Stimulated activated CD4-positive, alpha-beta T cell treated with anti-CD3 and anti-CD28 coated beads, Interleukin-15, amount 100 ng/mL, for 24 hours (primary cell): Measurements from ENCODE around the gene LALBA.
"Not testable (repeated sequence)": the region's sequence is repeated elsewhere in the genome, so short reads cannot be mapped to it uniquely, and the experiment has no call there.

Experiments used
- DNase-seq: peaks from one replicate; pipeline ENCODE4 v3.0.0-alpha.2; 2020

LALBA gene

DNA sequence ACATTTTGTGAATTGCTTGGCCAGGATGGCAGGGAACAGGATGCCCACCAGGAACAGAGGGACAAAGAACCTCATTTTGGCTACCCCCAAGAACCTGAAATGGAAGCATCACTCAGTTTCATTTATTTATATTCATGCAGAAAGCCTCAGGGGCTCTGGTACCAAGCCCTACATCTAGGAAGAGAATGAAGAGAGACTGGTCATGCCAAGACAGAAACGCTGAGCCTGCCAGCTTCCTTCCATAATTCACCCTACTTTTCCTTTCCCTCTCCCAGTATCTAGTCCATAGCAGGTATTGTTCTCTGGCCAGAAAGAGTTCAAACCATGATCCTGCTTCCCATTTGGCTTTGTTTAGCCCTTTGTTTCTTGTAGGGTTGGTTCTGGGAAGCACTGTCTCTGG, at the start of gene LALBA:
Gene LALBA (minus strand): TSS at position 101 of the 400 bp plus-strand sequence. CDS start 26 bp downstream, at position 75.
- DNase-seq = no peak

DNA sequence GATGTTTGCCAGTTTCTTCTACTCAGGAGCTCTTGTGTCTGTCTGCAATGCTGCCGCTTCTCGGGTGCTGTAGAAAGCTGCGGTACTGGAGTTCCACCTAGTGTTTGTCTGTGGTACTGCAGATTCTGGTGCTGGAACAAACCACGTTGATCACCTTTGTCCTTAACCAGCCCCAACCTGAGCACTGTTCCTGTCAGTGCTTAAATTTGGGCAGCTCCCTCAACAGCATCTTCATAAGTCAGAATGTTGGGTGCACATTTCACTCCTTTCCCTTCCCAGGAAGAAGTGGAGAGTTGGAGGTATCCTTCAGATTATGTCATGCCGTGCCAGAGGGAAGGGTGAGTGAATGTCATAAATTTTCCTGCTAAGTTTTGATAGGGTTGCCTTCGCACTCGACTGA, 48.7 kb upstream of the LALBA start:
- DNase-seq = peak; percentile 79

DNA sequence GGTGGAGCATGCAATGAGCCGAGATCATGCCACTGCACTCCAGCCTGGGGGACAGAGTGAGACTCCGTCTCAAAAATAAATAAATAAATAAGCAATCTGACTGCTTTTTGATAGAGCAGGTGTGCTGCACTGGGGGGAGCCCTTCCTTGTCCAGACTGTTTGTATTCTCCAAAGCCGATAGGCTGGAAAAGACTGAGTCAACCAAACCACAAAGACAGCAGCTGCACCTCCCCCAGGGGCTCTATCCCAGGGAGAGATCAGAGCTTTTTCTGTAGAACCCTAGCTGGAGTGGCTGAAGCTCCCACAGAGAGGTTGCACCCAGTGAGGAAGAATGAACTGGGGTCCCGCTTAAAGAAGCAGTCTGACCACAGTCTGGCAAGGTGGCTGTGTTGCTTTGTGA, 45.8 kb upstream of the LALBA start:
- DNase-seq = no peak

DNA sequence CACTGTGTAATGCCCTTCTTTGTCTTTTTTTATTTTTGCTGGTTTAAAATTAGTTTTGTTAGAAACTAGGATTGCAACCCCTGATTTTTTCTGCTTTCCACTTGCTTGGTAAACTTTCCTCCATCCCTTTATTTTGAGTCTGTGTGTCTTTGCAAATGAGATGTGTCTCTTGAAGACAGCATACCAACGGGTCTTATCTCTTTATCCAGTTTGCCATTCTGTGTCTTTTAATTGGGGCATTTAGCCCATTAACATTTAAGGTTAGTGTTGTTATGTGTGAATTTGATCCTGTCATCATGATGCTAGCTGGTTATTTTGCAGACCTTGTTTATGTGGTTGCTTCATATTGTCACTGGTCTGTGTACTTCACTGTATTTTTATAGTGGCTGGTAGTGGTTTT, 43.5 kb upstream of the LALBA start:
- DNase-seq = no peak

DNA sequence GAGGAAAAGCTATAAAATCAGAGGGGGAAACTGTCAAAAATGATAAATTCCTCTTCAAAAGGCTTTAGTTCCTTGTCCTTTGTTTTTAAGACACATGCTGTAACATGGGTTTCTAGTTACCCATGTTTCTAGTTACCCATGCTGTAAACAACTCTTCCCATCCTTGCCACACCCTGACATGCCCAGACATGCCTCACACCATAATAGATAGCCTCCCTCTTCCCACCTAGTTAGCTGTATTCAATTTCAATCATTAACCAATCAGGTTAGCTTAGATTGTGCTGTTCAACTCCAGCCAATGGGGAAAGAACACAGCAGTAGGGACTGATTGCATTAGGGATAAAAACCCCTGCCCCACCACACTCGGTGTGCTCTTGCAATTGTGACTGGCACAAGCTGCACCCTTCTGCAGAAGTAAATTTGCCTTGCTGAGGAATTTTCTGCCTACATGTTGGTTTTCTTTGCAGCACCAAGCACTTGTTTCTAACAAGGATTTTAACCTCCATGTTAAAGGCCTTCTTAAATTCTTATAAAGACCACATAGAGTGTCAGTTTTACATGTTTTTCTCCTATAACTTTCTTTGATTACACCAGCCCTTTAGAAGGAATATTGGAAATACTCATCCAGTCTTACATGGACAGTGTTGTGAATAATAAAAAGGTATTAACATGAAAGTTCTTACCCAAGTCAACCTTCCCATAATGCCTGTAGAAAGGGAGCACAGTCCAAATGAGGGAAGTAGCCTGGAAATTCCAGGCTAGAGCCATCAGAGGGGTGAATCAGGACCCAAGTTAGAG, 32.5 kb upstream of the LALBA start:
- DNase-seq = no peak

DNA sequence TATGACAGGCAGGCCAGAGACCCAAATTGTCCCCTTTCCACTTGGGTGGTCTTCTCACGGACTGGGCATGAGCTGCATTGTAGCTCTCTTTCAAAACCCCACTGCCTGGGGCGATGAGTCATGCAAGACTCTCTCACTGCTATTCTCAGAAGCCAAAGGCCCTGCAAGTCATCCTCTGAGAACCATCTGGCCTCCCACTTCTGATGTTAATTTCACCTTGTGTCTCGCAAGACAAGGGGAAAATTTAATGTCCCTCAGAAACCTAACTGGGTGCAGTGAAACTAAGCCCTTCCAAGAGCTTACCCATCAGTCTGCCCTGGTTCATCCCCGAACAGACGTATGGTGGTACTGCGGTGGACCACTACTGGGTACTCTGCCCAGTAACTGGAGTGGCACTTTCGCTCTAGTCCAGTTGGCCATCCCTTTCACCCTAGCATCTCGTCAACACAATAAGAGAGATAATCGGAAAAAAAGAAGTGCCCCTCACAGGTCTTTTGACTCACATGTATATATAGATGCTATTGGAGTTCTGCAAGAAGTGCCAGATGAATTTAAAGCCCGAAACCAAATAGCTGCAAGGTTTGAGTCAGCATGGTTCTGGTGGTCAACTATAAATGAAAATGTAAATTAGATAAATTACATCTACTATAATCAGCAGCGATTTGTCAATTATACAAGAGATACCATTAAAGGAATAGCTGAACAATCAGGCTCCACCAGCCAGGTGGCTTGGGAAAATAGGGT, 31.3 kb upstream of the LALBA start:
- DNase-seq = no peak

DNA sequence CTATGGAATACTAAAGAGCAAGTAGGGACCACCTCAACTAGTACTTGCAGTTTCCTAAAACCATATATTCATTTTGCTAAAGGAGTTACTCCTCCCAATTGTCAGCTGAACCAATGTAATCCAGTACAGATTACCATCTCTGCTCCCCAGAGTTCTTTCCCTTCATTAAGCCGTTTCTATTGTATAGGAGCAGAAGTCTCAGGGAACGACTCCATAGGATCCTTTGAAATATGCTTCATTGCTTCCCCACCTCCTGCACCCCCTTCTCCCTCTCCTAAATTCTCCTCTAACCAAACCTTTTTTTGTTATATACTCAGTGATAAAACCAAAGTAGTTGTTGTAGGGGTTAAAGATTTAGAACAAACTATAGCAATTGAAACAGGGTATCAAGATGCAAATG, 30.7 kb upstream of the LALBA start:
- DNase-seq = no peak

DNA sequence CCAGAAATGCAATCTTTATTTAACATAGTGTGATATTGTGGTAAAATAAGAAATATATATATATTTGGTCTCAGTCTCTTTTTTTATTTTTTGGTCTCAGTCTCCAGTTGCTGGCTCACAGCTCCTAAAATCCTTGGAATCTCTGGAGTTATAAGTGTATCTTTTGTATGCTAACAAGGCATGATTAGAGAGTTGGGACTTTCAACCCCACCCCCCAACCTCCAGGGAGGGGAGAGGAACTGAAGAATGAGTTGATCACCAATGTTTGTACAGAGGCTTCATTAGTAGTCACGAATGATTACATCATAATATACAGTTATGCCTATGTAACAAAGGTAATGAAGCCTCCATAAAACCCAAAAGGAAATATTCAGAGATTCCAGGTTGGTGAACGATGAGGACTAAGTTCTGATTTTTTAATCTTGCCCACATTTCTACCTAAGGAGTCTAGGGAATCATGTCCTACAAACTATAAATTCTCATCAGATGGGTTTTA, 22.8 kb upstream of the LALBA start:
- no peak for DNase-seq

DNA sequence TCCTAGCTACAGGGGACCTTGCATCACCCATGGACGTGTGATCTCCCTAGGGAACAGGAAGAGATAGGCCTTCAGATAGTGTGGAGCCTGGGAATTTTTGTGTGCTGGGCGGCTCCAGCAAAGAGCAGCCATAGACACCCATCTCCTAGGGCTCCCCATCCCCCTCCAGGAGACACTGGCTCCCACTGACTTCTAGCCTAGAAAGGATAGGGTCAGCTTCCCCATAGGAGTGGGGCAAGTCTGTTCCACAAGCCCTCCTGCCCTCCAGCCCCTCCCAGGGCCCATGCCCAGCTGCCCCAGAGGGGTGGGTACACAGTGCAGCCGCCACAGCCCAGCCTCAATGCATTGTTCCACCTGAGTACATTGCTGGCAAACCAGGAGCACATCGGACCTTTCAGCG, 16.5 kb upstream of the LALBA start:
- DNase-seq = no peak

DNA sequence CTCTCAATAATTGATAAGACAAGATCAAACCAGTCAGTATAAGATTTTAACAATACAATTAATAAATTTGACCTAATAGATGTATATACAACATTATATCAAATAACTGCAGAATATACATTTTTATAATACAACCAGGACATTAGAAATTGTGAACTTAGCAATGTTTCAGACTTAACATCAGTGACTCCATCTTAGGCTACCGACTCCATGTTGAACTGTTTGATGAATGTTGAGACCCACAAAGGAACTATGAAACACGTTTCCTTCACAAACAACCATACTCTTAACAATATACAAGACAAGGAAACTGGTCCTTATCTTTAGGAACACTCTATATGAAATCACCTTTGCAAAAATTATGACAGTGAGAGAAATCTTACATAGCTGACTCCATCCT, 13.9 kb upstream of the LALBA start:
- no peak for DNase-seq

DNA sequence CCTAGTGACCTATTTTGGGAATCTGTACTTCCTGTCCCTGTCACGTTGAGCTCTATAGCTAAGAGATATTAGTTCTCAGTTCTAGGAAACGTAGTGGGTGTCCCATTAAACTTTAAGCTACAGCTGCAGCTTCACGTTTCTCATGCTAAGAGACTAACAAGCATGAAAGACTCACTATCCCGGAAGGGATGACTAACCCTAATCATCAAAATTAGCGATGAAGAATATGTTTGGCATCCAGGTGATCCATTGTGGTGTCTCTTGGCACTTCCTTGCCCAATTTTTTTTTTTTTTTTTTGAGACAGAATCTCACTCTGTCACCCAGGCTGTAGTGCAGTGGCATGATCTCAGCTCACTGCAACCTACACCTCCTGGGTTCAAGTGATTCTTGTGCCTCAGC, 11.0 kb upstream of the LALBA start:
- DNase-seq = no peak

DNA sequence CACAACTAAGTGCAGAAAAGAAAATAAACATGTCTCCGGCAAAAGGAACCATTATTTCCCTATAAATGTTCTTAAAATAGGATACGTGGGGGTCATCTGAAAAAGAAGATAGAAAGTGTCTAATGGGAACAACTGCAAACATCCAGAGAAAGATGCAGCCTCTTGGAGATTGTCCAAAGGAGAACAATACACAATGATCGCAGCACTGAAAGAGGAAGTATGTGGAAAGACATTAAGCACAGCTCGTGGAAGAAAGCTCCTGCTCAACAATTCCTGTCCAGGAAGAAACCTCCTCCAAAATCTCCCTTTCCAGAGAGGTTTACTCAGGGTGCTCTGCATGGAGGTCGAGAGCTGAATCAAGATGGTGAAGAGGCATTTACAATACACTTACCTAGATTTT, 2.5 kb upstream of the LALBA start:
- DNase-seq = no peak

DNA sequence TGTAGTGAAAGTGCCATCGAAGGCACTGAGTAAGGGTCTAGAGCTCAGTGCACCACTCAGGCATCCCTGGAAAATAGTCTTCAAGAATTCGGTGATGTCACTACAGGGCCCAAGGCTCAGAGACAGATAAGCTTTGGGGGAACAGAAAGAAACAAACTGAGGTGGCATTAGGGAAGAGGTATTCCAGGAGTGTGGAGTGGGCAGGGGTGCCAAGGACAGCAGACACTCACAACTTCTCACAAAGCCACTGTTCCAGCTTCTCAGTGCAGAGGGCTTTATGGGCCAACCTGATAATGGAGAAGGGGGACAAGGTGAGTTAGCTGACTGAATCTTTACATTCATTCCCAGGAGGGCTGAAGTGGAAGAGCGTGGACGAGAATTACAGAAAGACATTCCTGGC, 2.1 kb downstream of the LALBA start:
- no peak for DNase-seq

DNA sequence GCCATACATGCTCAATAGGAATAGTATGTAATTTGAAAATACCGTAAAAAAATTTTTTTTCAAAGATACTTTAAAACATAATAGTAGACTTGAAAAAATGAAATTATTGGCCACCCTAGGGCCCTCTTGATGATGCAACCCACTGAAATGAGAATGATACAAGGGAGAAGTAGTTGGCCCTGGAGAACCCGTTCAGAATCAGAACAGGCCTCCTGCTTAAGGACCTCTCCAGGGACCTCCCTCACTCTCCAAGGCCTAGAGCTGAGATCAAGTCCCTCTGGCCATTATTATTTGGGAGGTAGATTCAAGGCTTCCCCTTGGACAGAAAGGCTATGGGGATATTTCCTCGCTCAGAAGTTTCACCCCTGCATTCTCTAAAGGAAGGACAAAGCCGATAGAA, 11.9 kb downstream of the LALBA start:
- DNase-seq = no peak

DNA sequence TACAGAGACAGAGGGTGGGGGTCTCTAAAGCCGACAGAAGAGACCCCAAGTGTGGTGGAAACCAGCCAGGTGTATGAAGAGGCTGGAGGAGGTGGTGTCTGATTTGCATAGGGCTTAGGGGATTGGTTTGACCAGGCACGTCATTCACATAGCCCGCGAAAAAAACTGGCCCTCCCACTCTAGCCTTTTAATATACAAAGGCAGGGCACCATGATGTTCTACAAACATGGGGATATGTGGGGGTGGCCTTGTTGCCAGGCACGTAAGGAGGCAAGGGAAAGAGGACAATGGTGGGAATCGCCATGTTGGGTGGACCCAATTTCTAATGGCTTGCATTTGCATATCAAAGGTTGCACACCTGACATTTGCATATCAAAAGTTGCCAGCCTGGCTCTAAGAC, 13.2 kb downstream of the LALBA start:
- DNase-seq = no peak

DNA sequence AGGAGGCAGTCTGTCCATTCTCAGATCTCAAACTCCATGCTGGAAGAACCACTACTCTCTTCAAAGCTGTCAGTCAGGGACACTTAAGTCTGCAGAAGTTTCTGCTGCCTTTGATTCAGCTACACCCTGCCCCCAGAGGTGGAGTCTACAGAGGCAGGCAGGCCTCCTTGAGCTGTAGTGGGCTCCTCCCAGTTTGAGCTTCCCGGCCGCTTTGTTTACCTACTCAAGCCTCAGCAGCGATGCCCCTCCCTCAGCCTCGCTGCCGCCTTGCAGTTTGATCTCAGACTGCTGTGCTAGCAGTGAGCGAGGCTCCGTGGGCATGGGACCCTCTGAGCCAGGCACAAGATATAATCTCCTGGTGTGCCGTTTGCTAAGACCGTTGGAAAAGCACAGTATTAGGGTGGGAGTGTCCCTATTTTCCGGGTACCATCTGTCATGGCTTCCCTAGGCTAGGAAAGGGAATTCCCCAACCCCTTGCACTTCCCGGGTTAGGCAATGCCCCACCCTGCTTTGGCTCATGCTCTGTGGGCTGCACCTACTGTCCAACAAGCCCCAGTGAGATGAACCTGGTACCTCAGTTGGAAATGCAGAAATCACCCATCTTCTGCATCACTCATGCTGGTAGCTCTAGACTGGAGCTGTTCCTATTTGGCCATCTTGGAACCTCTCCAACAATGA, 16.0 kb downstream of the LALBA start:
- not testable (repeated sequence) for DNase-seq

DNA sequence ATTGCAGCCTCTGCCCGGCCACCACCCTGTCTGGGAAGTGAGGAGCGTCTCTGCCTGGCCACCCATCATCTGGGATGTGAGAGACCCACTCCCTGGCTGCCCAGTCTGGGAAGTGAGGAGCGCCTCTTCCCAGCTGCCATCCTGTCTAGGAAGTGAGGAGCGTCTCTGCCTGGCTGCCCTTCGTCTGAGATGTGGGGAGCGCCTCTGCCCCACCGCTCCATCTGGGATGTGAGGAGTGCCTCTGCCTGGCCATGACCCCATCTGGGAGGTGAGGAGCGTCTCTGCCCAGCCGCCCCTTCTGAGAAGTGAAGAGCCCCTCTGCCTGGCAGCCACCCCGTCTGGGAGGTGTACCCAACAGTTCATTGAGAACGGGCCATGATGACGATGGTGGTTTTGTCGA, 18.2 kb downstream of the LALBA start:
- not testable (repeated sequence) for DNase-seq

DNA sequence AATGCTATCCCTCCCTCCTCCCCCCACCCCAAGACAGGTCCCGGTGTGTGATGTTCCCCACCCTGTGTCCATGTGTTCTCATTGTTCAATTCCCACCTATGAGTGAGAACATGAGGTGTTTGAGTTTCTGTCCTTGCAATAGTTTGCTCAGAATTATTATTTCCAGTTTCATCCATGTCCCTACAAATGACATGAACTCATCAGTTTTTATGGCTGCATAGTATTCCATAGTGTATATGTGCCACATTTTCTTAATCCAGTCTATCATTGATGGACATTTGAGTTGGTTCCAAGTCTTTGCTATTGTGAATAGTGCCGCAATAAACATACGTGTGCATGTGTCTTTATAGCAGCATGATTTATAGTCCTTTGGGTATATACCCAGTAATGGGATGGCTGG, 22.8 kb downstream of the LALBA start:
- DNase-seq = not testable (repeated sequence)

DNA sequence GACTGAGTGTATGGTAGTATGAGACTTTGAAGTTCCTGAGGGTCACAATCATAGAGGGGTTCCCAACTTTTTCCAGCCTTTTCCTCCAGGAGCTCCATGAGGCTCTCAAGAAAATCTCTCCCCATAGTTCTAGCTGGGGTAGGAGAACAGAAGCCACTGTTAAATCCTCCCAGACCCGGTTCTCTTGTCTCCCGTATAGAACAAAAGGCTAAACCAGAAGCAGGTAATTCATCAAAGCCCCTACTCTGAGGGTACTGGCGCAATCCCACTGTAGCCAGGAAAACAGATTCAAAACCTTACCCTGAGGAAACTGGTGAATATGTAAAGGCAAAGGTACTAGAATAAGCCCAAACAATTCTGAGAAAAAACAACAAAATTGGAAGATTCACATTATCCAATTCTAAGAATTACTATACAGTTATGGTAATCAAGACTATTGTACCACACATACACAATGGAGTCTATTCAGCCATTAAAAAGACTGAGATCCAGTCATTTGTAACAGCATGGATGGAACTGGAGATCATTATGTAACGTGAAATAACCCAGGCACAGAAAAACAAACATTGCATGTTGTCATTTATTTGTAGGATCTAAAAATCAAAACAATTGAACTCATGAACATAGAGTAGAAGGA, 23.9 kb downstream of the LALBA start:
- no peak for DNase-seq

DNA sequence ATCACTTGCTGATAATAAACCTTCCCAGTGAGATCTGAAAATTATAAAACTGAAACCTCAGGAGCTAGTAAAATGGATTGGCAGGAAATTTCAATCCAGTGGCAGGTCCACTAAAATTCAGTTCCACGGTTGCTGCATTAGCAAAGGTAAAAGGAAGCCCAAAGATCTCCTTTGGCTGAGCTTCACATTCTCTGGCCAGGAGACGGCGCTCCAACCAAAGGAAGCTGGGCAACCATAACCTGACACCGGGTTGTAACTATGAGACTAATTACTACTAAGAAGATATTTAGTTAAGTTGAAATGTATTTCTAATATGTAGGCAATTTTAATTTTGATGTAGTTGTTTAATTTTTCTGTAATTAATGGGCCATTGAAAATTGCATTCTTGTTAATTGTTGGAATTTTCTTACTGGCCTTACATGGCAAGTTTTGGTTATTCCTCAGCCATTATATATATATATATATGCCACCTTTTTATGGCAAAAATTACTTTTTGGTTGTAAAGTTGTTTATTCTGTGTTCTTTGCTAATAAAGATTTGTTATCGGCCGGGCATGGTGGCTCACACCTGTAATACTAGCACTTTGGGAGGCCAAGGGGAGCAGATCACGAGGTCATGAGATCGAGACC, 27.4 kb downstream of the LALBA start:
- peak; percentile 66 for DNase-seq

DNA sequence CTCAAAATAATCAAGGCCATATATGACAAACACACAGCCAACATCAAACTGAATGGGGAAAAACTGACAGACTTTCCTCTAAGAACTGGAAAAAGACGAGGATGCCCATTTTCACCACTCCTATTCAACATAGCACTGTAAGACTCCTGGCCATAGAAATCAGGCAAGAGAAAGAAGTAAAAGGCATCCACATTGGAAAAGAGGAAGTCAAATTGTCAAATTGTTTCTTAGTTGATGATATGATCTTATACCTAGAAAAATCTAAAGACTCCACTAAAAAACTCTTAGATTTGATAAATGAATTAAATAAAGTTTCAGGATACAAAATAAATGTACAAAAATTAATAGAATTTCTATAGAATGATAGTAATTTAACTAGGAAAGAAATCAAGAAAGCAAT, 33.2 kb downstream of the LALBA start:
- no peak for DNase-seq

DNA sequence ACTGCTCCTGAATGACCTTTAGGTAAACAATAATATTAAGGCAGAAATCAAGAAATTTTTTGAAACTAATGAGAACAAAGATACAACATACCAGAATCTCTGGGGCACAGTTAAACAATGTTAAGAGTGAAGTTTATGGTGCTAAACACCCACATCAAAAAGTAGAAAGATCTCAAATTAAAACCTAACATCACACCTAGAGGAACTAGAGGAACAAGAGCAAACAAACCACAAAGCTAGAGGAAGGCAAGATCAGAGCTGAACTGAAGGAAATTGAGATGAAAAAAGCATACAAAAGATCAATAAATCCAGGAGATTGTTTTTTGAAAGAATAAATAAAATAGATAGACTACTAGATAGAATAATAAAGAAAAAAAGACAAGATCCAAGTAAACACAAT, 37.2 kb downstream of the LALBA start:
- DNase-seq = no peak
